ENCODE results near the gene NEURL1B.

NEURL1B gene

GRCh38 chr5:172616136-172616535, 24.9 kb upstream of the NEURL1B start:
- Histone ChIP-seq H3K36me3 (ENCODE audit: insufficient read depth, low read length) (no peaks in the 10 kb centered on the region), H3K4me3 (no peak overlapping the region), H3K9ac (ENCODE audit: insufficient read length) (no peak overlapping the region), H3K27ac (no peak overlapping the region), H3K9me3 (ENCODE audit: low read depth, low read length) (no peaks in the 10 kb centered on the region)
- no peak for TF ChIP-seq EZH2 (IDR thresholded peaks at IDR 0.05)
- no peak for DNase-seq (ENCODE audit: low read depth, low spot score)

- Histone ChIP-seq H3K9ac (ENCODE audit: insufficient read length) (no peak overlapping the region), H3K27ac (no peak overlapping the region), H3K36me3 (ENCODE audit: insufficient read depth, low read length) (no peaks in the 10 kb centered on the region), H3K4me3 (no peak overlapping the region), H3K9me3 (ENCODE audit: low read depth, low read length) (no peaks in the 10 kb centered on the region)
- DNase-seq (ENCODE audit: low read depth, low spot score): no peak
- TF ChIP-seq POLR2AphosphoS5 (IDR thresholded peaks at IDR 0.05; ENCODE audit: borderline replicate concordance, low read depth, low read length): no peak
- no peak for TF ChIP-seq EZH2 (IDR thresholded peaks at IDR 0.05)
- no peak for TF ChIP-seq FOXP2 (optimal IDR thresholded peaks at IDR 0.05; ENCODE audit: control extremely low read depth, extremely low read length, insufficient read depth)
Observed at GRCh38 chr5:172616730-172617129, 24.3 kb upstream of the NEURL1B start.

- H3K27ac ChIP-seq: no peak overlapping the region
- no peak for DNase-seq (ENCODE audit: low read depth, low spot score)
- no peak overlapping the region for H3K9ac ChIP-seq (ENCODE audit: insufficient read length)
- no peak overlapping the region for H3K4me3 ChIP-seq
- TF ChIP-seq EZH2 (IDR thresholded peaks at IDR 0.05) (no peak), FOXP2 (optimal IDR thresholded peaks at IDR 0.05; ENCODE audit: control extremely low read depth, extremely low read length, insufficient read depth) (no peak), POLR2AphosphoS5 (IDR thresholded peaks at IDR 0.05; ENCODE audit: borderline replicate concordance, low read depth, low read length) (no peak)
- no peaks in the 10 kb centered on the region for H3K36me3 ChIP-seq (ENCODE audit: insufficient read depth, low read length)
- H3K9me3 ChIP-seq (ENCODE audit: low read depth, low read length): no peaks in the 10 kb centered on the region
Observed at GRCh38 chr5:172617817-172618216, 23.2 kb upstream of the NEURL1B start.

- H3K9me3 ChIP-seq (ENCODE audit: low read depth, low read length): no peaks in the 10 kb centered on the region
- no peak overlapping the region for H3K27ac ChIP-seq
- no peak overlapping the region for H3K9ac ChIP-seq (ENCODE audit: insufficient read length)
- TF ChIP-seq EZH2 (IDR thresholded peaks at IDR 0.05) (no peak), POLR2AphosphoS5 (IDR thresholded peaks at IDR 0.05; ENCODE audit: borderline replicate concordance, low read depth, low read length) (no peak), FOXP2 (optimal IDR thresholded peaks at IDR 0.05; ENCODE audit: control extremely low read depth, extremely low read length, insufficient read depth) (no peak)
- H3K36me3 ChIP-seq (ENCODE audit: insufficient read depth, low read length): no peaks in the 10 kb centered on the region
- no peak overlapping the region for H3K4me3 ChIP-seq
- no peak for DNase-seq (ENCODE audit: low read depth, low spot score)
Observed at GRCh38 chr5:172618574-172619365, 22.3 kb upstream of the NEURL1B start.

GRCh38 chr5:172620506-172620905, 20.6 kb upstream of the NEURL1B start:
- no peak overlapping the region for H3K27ac ChIP-seq
- no peak for TF ChIP-seq EZH2 (IDR thresholded peaks at IDR 0.05)
- TF ChIP-seq FOXP2 (optimal IDR thresholded peaks at IDR 0.05; ENCODE audit: control extremely low read depth, extremely low read length, insufficient read depth): no peak
- no peak for TF ChIP-seq POLR2AphosphoS5 (IDR thresholded peaks at IDR 0.05; ENCODE audit: borderline replicate concordance, low read depth, low read length)
- H3K9me3 ChIP-seq (ENCODE audit: low read depth, low read length): no peaks in the 10 kb centered on the region
- H3K36me3 ChIP-seq (ENCODE audit: insufficient read depth, low read length): no peaks in the 10 kb centered on the region
- H3K4me3 ChIP-seq: no peak overlapping the region
- no peak for DNase-seq (ENCODE audit: low read depth, low spot score)
- H3K9ac ChIP-seq (ENCODE audit: insufficient read length): no peak overlapping the region

GRCh38 chr5:172622091-172623046, 18.7 kb upstream of the NEURL1B start:
- no peak overlapping the region for H3K27ac ChIP-seq
- no peak for DNase-seq (ENCODE audit: low read depth, low spot score)
- no peak for TF ChIP-seq EZH2 (IDR thresholded peaks at IDR 0.05)
- no peak for TF ChIP-seq FOXP2 (optimal IDR thresholded peaks at IDR 0.05; ENCODE audit: control extremely low read depth, extremely low read length, insufficient read depth)
- no peak for TF ChIP-seq POLR2AphosphoS5 (IDR thresholded peaks at IDR 0.05; ENCODE audit: borderline replicate concordance, low read depth, low read length)
- no peaks in the 10 kb centered on the region for H3K36me3 ChIP-seq (ENCODE audit: insufficient read depth, low read length)
- H3K4me3 ChIP-seq: no peak overlapping the region
- H3K9me3 ChIP-seq (ENCODE audit: low read depth, low read length): no peaks in the 10 kb centered on the region
- no peak overlapping the region for H3K9ac ChIP-seq (ENCODE audit: insufficient read length)

GRCh38 chr5:172623313-172623980, 17.6 kb upstream of the NEURL1B start:
- no peak overlapping the region for H3K9ac ChIP-seq (ENCODE audit: insufficient read length)
- DNase-seq (ENCODE audit: low read depth, low spot score): no peak
- H3K9me3 ChIP-seq (ENCODE audit: low read depth, low read length): no peaks in the 10 kb centered on the region
- H3K27ac ChIP-seq: no peak overlapping the region
- no peaks in the 10 kb centered on the region for H3K36me3 ChIP-seq (ENCODE audit: insufficient read depth, low read length)
- TF ChIP-seq EZH2 (IDR thresholded peaks at IDR 0.05): no peak
- no peak for TF ChIP-seq POLR2AphosphoS5 (IDR thresholded peaks at IDR 0.05; ENCODE audit: borderline replicate concordance, low read depth, low read length)
- no peak overlapping the region for H3K4me3 ChIP-seq

All from SK-N-MC (cell line).